Thymus (tissue), 14 donors: Measurements from ENCODE around the gene CLCC1. TPM values are rescaled to one million over a fixed set of nuclear protein-coding genes. Genes with fewer than 3 reads are reported as not detected.
A peak's percentile ranks its signal among the peaks of the same experiment; 100 is the strongest.
"Not testable (repeated sequence)": the region's sequence is repeated elsewhere in the genome, so short reads cannot be mapped to it uniquely, and the experiment has no call there.

ENCODE experiments used
- DNase-seq, 9 donors: peaks; one replicate each; pipeline ENCODE4 v3.0.0-alpha.2; 2013; ENCODE audit warnings: low spot score in 9 of 9, low read depth in 6 of 9, missing footprints in 1 of 9
- H3K27ac ChIP-seq, 2 donors: one replicate each; pipeline ENCODE4 v1.5.1; 2013; ENCODE audit warnings: control low read depth in 1 of 2, low read depth in 1 of 2, low read length in 1 of 2, mild to moderate bottlenecking in 1 of 2, moderate library complexity in 1 of 2
- H3K27me3 ChIP-seq, 2 donors: one replicate each; pipeline ENCODE4 v1.5.1; 2013; ENCODE audit warnings: low read length in 1 of 2; ENCODE audit not compliant: control insufficient read depth in 2 of 2, insufficient read depth in 1 of 2
- H3K36me3 ChIP-seq, 2 donors: one replicate each; pipeline ENCODE4 v1.5.1; 2013; ENCODE audit warnings: low read length in 1 of 2, mild to moderate bottlenecking in 1 of 2, moderate library complexity in 1 of 2; ENCODE audit not compliant: control insufficient read depth in 2 of 2, insufficient read depth in 2 of 2
- H3K4me1 ChIP-seq, 2 donors: one replicate each; pipeline ENCODE4 v1.5.1; 2013; ENCODE audit warnings: low read length in 2 of 2; ENCODE audit not compliant: control insufficient read depth in 2 of 2, insufficient read depth in 2 of 2
- H3K4me3 ChIP-seq, 2 donors: one replicate each; pipeline ENCODE4 v1.5.1; 2013; ENCODE audit warnings: low read length in 2 of 2, control low read depth in 1 of 2, mild to moderate bottlenecking in 1 of 2
- H3K9me3 ChIP-seq, 2 donors: one replicate each; pipeline ENCODE4 v1.5.1; 2013; ENCODE audit warnings: low read length in 1 of 2, mild to moderate bottlenecking in 1 of 2; ENCODE audit not compliant: control insufficient read depth in 2 of 2, insufficient read depth in 1 of 2
- WGBS: extraction: QIAGEN DNeasy Blood & Tissue Kit; methylation state at CpG from one replicate; pipeline ENCODE4 v1.1.7; 2013; 5-methylcytosine and 5-hydroxymethylcytosine counted together
- long read RNA-seq, 10 donors: transcript quantifications; one replicate each; lab custom pipeline, GENCODE V29; 2026
- polyA plus RNA-seq: library from polyadenylated mRNA; stranded (reverse); fragments of 200-250 nt; gene quantifications from one replicate; pipeline ENCODE4 v1.2.3, GENCODE V29; 2013
- total RNA-seq: library from RNA; stranded (reverse); fragments of 120-200 nt; gene quantifications from one replicate; pipeline ENCODE4 v1.2.4, GENCODE V29; 2013
- donor health status: healthy.

Gene CLCC1
- 7.9 TPM for total RNA-seq
- polyA plus RNA-seq = 8.9 TPM
- long read RNA-seq, donor 1 = 0 reads
- long read RNA-seq, donor 2, partial matches to known transcripts = 5 of 5 reads
- long read RNA-seq, donor 2, other reads (novel, unspliced or antisense) = 0 of 5 reads
- long read RNA-seq, donor 3, full-length matches to known transcripts = 2 of 2 reads
- long read RNA-seq, donor 3, partial matches to known transcripts = 0 of 2 reads
- long read RNA-seq, donor 3, other reads (novel, unspliced or antisense) = 0 of 2 reads
- long read RNA-seq, donor 4 = 0 reads
- long read RNA-seq, donor 5, full-length matches to known transcripts = 2 of 2 reads
- long read RNA-seq, donor 5, partial matches to known transcripts = 0 of 2 reads
- long read RNA-seq, donor 5, other reads (novel, unspliced or antisense) = 0 of 2 reads
- long read RNA-seq, donor 6, full-length matches to known transcripts = 1 of 1 reads
- long read RNA-seq, donor 6, partial matches to known transcripts = 0 of 1 reads
- long read RNA-seq, donor 6, other reads (novel, unspliced or antisense) = 0 of 1 reads
- long read RNA-seq, donor 7 = 0 reads
- long read RNA-seq, donor 8, full-length matches to known transcripts = 1 of 1 reads
- long read RNA-seq, donor 8, partial matches to known transcripts = 0 of 1 reads
- long read RNA-seq, donor 8, other reads (novel, unspliced or antisense) = 0 of 1 reads
- long read RNA-seq, donor 9 = 0 reads
- long read RNA-seq, donor 10, partial matches to known transcripts = 18 of 18 reads
- long read RNA-seq, donor 10, other reads (novel, unspliced or antisense) = 0 of 18 reads

GRCh38 chr1:108963052-108963686, at the start of gene CLCC1:
CLCC1 (minus strand) TSS chr1:108963484; CDS start chr1:108950437, 13,047 bp downstream.
- H3K27ac ChIP-seq = peak within 1 kb of the TSS; percentile 76 to 92
- no peaks in the 10 kb centered on the region for H3K36me3 ChIP-seq
- under 1% methylated on average over 72 of the region's 72 CpGs for WGBS
- H3K4me1 ChIP-seq = peaks cover 0 to 12% of the 10 kb centered on the region in 2 donors
- H3K27me3 ChIP-seq = peaks cover 22 to 31% of the 10 kb centered on the region in 2 donors
- peak within 1 kb of the TSS; percentile 56 to 80 for H3K4me3 ChIP-seq
- no peaks in the 10 kb centered on the region for H3K9me3 ChIP-seq
- DNase-seq = peak; percentile 47 to 86 (median 67)

GRCh38 chr1:109011335-109011734, 48.1 kb upstream of the CLCC1 start:
- H3K4me1 ChIP-seq = no peaks in the 10 kb centered on the region

GRCh38 chr1:108996622-108997021, 33.3 kb upstream of the CLCC1 start:
- WGBS = 97% methylated on average over 3 of the region's 3 CpGs
- H3K4me1 ChIP-seq, H3K27me3 ChIP-seq, H3K27ac ChIP-seq, DNase-seq, H3K9me3 ChIP-seq, H3K4me3 ChIP-seq: not testable (repeated sequence)
- peaks cover 16 to 33% of the 10 kb centered on the region in 2 donors for H3K36me3 ChIP-seq

More at GRCh38 chr1:109011335-109011734, 48.1 kb upstream of the CLCC1 start:
- Histone ChIP-seq H3K27me3 (no peaks in the 10 kb centered on the region), H3K27ac (no peak overlapping the region), H3K4me3 (no peak overlapping the region), H3K9me3 (no peaks in the 10 kb centered on the region), H3K36me3 (peaks cover 13 to 30% of the 10 kb centered on the region in 2 donors)
- no peak for DNase-seq
- 97% methylated on average over 7 of the region's 7 CpGs for WGBS

- no peak overlapping the region for H3K27ac ChIP-seq
- no peak overlapping the region for H3K4me3 ChIP-seq
- no peaks in the 10 kb centered on the region for H3K27me3 ChIP-seq
- 98% methylated on average over 4 of the region's 4 CpGs for WGBS
- DNase-seq = no peak
- H3K36me3 ChIP-seq = peaks cover 4 to 18% of the 10 kb centered on the region in 2 donors
- H3K4me1 ChIP-seq = no peaks in the 10 kb centered on the region
- no peaks in the 10 kb centered on the region for H3K9me3 ChIP-seq
Observed at GRCh38 chr1:108983114-108983513, 19.8 kb upstream of the CLCC1 start.

GRCh38 chr1:108976658-108977057, 13.4 kb upstream of the CLCC1 start:
- no peaks in the 10 kb centered on the region for H3K27me3 ChIP-seq
- H3K4me1 ChIP-seq = no peaks in the 10 kb centered on the region
- H3K36me3 ChIP-seq = peaks cover 14 to 17% of the 10 kb centered on the region in 2 donors
- H3K4me3 ChIP-seq = no peak overlapping the region
- H3K9me3 ChIP-seq = no peaks in the 10 kb centered on the region
- H3K27ac ChIP-seq = no peak overlapping the region
- no peak for DNase-seq
- WGBS = 97% methylated on average over 4 of the region's 4 CpGs

GRCh38 chr1:108972951-108973350, 9.7 kb upstream of the CLCC1 start:
- Histone ChIP-seq H3K27me3 (no peaks in the 10 kb centered on the region), H3K4me1 (no peaks in the 10 kb centered on the region), H3K27ac (no peak overlapping the region), H3K36me3 (peaks cover 9 to 20% of the 10 kb centered on the region in 2 donors), H3K9me3 (no peaks in the 10 kb centered on the region), H3K4me3 (no peak overlapping the region)
- 100% methylated on average over 1 of the region's 1 CpG for WGBS
- DNase-seq = no peak

- Histone ChIP-seq H3K4me1 (no peaks in the 10 kb centered on the region), H3K9me3 (no peaks in the 10 kb centered on the region), H3K36me3 (peaks cover 3 to 15% of the 10 kb centered on the region in 2 donors), H3K4me3 (no peak overlapping the region), H3K27me3 (no peaks in the 10 kb centered on the region), H3K27ac (no peak overlapping the region)
- DNase-seq = no peak
Observed at GRCh38 chr1:108969346-108969745, 6.1 kb upstream of the CLCC1 start.

- H3K9me3 ChIP-seq = no peaks in the 10 kb centered on the region
- DNase-seq = peak in 4 of 9 donors; percentile 6 to 35 (median 8)
- H3K36me3 ChIP-seq = no peaks in the 10 kb centered on the region
- H3K27ac ChIP-seq = peak overlapping the region; percentile 76 to 92
- WGBS = 4% methylated on average over 12 of the region's 12 CpGs
- peaks cover 23 to 36% of the 10 kb centered on the region in 2 donors for H3K27me3 ChIP-seq
- peak overlapping the region; percentile 56 to 80 for H3K4me3 ChIP-seq
- H3K4me1 ChIP-seq = peaks cover 0 to 12% of the 10 kb centered on the region in 2 donors
Observed at GRCh38 chr1:108962681-108963051, 618 bp downstream of the CLCC1 start.
